DOHH2 (cell line): ENCODE results near the gene PDIA3.

ENCODE experiments used
- H3F3A ChIP-seq: fragments of 200-600 bp; sonication (generic), shearing (Covaris generic); 2 replicates; pipeline ENCODE4 v1.6.0; 2016; ENCODE audit warnings: antibody characterized with exemption, mild to moderate bottlenecking; ENCODE audit not compliant: control insufficient read depth, insufficient read depth
- H3K27ac ChIP-seq: fragments of 200-600 bp; sonication (generic); 2 replicates; pipeline ENCODE4 v1.5.1; 2014; ENCODE audit warnings: low read depth, mild to moderate bottlenecking, low read length, moderate library complexity
- H3K27me3 ChIP-seq: fragments of 200-600 bp; sonication (generic); 2 replicates; pipeline ENCODE4 v1.6.1; 2014; ENCODE audit warnings: mild to moderate bottlenecking, low read length, mixed read lengths; ENCODE audit not compliant: control insufficient read depth
- H3K36me3 ChIP-seq: fragments of 200-600 bp; sonication (generic); 2 replicates; pipeline ENCODE4 v1.6.1; 2014; ENCODE audit warnings: mild to moderate bottlenecking, low read length, moderate library complexity, mixed read lengths; ENCODE audit not compliant: control insufficient read depth
- H3K4me1 ChIP-seq: fragments of 200-600 bp; sonication (generic); 2 replicates; pipeline ENCODE4 v1.6.1; 2014; ENCODE audit warnings: mild to moderate bottlenecking, low read length, mixed read lengths; ENCODE audit not compliant: control insufficient read depth
- H3K4me2 ChIP-seq: fragments of 200-600 bp; sonication (generic); 2 replicates; pipeline ENCODE4 v1.6.0; 2014; ENCODE audit warnings: mild to moderate bottlenecking, low read length, moderate library complexity
- H3K4me3 ChIP-seq: fragments of 200-600 bp; sonication (generic); 2 replicates; pipeline ENCODE4 v1.5.1; 2014; ENCODE audit warnings: mild to moderate bottlenecking, low read length, mixed read lengths
- H3K79me2 ChIP-seq: fragments of 200-600 bp; sonication (generic); 2 replicates; pipeline ENCODE4 v1.6.1; 2014; ENCODE audit warnings: mild to moderate bottlenecking, low read length, mixed read lengths; ENCODE audit not compliant: control insufficient read depth
- H3K9me2 ChIP-seq: fragments of 200-600 bp; sonication (generic); replicated peaks from 2 replicates; pipeline ENCODE4 v1.6.1; 2014; ENCODE audit warnings: mild to moderate bottlenecking, low read length, mixed read lengths; ENCODE audit not compliant: control insufficient read depth
- H3K9me3 ChIP-seq: fragments of 200-600 bp; sonication (generic); 2 replicates; pipeline ENCODE4 v1.6.1; 2014; ENCODE audit warnings: antibody characterized with exemption, low read length, mixed read lengths; ENCODE audit not compliant: control insufficient read depth, insufficient read depth
- H4K20me1 ChIP-seq: fragments of 200-600 bp; sonication (generic); 2 replicates; pipeline ENCODE4 v1.6.0; 2014; ENCODE audit warnings: low read depth, mild to moderate bottlenecking, antibody characterized with exemption, low read length, moderate library complexity; ENCODE audit not compliant: control insufficient read depth, insufficient read depth
- CTCF ChIP-seq: fragments of 200-600 bp; sonication (generic); IDR thresholded peaks from one replicate; pipeline ENCODE4 v1.5.1; 2014; ENCODE audit warnings: antibody characterized with exemption, mild to moderate bottlenecking, low read depth, low read length; ENCODE audit not compliant: poor library complexity, severe bottlenecking
- EZH2phosphoT487 ChIP-seq: fragments of 200-600 bp; sonication (generic); IDR thresholded peaks from 2 replicates; pipeline ENCODE4 v1.6.1; 2017; ENCODE audit warnings: borderline replicate concordance, mild to moderate bottlenecking, antibody characterized with exemption, low read length, moderate library complexity, mixed read lengths

The PDIA3 gene

GRCh38 chr15:43794269-43795037 lies 48.2 kb downstream of the PDIA3 start:
- Histone ChIP-seq H4K20me1 (0 out of 2 replicates have a peak, but pooled peaks cover 4% of the 10 kb centered on the region), H3K27me3 (no peaks in the 10 kb centered on the region), H3K9me2 (no peaks in the 10 kb centered on the region), H3F3A (peaks cover 68% of the 10 kb centered on the region), H3K4me1 (peaks cover 87% of the 10 kb centered on the region), H3K36me3 (peaks cover 74% of the 10 kb centered on the region), H3K9me3 (no peaks in the 10 kb centered on the region), H3K27ac (peak overlapping the region; percentile 99), H3K4me3 (peak overlapping the region; percentile 91), H3K4me2 (peak overlapping the region; percentile 79), H3K79me2 (peaks cover 37% of the 10 kb centered on the region)
- no peak for TF ChIP-seq CTCF
- TF ChIP-seq EZH2phosphoT487 = no peak

DNA sequence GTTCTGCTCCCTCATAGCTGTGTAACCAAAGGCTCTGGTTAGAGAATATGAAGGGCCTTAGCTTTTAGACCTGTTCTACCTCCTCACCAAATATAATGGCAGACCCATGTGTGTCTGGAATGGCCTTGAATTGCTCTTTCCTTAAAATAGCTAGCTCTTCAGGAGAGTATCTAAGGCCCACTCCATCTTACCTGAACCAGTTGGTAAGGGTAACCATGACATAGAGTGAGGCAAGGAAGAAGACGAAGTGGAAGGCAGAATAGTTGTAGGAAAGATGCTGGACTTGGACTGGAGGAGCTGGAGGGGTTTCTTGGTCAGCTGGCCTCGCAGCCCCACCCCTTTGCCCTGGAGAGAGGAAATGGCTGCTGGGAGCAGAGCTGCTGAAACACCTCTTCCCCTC lies 49.0 kb downstream of the PDIA3 start:
- TF ChIP-seq EZH2phosphoT487 (no peak), CTCF (no peak)
- Histone ChIP-seq H3K4me1 (peaks cover 87% of the 10 kb centered on the region), H3K4me3 (peak overlapping the region; percentile 91; the same call in 1 of the 2 replicates), H3K9me3 (peaks cover 4% of the 10 kb centered on the region; the same call in 1 of the 2 replicates), H3K79me2 (peaks cover 42% of the 10 kb centered on the region), H3K27me3 (no peaks in the 10 kb centered on the region), H3K9me2 (no peaks in the 10 kb centered on the region), H3K4me2 (peak overlapping the region; percentile 79), H3K27ac (peak overlapping the region; percentile 99), H4K20me1 (0 out of 2 replicates have a peak, but pooled peaks cover 4% of the 10 kb centered on the region), H3F3A (peaks cover 69% of the 10 kb centered on the region), H3K36me3 (peaks cover 81% of the 10 kb centered on the region)

DNA sequence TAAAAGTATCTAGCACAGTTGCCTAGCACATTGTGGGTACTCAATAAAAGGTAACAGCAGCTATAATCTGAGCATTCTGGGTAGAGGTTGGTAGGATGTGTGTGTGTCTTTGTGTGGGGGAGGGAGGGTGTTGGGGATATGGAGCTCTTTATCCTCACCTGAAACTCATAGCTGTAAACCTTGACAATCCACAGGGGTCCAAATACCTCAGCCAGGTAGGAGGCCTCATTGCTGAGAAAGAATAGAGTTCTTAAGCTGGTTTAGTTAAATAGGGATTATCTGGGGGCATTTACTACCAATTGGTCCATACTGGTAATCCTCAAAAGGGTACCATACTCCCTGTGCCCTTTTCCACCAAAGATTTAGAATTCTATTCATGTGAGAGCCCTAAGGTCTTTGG lies 49.8 kb downstream of the PDIA3 start:
- H3K27me3 ChIP-seq = no peaks in the 10 kb centered on the region
- H3K79me2 ChIP-seq = peaks cover 50% of the 10 kb centered on the region
- peaks cover 88% of the 10 kb centered on the region for H3K36me3 ChIP-seq
- 0 out of 2 replicates have a peak, but pooled peaks cover 4% of the 10 kb centered on the region for H4K20me1 ChIP-seq
- peaks cover 64% of the 10 kb centered on the region for H3F3A ChIP-seq
- H3K4me1 ChIP-seq = peaks cover 81% of the 10 kb centered on the region
- peak overlapping the region; percentile 79 for H3K4me2 ChIP-seq
- peaks cover 4% of the 10 kb centered on the region; the same call in 1 of the 2 replicates for H3K9me3 ChIP-seq
- no peak for TF ChIP-seq CTCF
- no peak for TF ChIP-seq EZH2phosphoT487
- H3K9me2 ChIP-seq = no peaks in the 10 kb centered on the region
- H3K27ac ChIP-seq = peak overlapping the region; percentile 99
- 0 out of 2 replicates have a peak overlapping the region, but pooled peaks have one; percentile 2 for H3K4me3 ChIP-seq
